CD4-positive, alpha-beta T cell (primary cell): Measurements from ENCODE around the gene STIM1. TPM values are rescaled to one million over a fixed set of nuclear protein-coding genes. Genes with fewer than 3 reads are reported as not detected.
"Not testable (repeated sequence)": the region's sequence is repeated elsewhere in the genome, so short reads cannot be mapped to it uniquely, and the experiment has no call there.

ENCODE experiments used
- ATAC-seq: fragments of 200-7000 bp; cut with Tn5 transposase; one replicate; pipeline ENCODE4 v1.10.0; 2022; ENCODE audit warnings: mild to moderate bottlenecking; ENCODE audit not compliant: poor library complexity
- CTCF ChIA-PET: fragments of 350-600 bp; sonication (Branson Sonifier 250); formaldehyde crosslinking; loops from one replicate; lab custom pipeline; 2021; ENCODE audit warnings: antibody characterized with exemption, inconsistent platforms; lab: Charles Lee
- POLR2A ChIA-PET: fragments of 350-600 bp; sonication (Branson Sonifier 250); formaldehyde crosslinking; loops from one replicate; lab custom pipeline; 2021; ENCODE audit warnings: antibody characterized with exemption, inconsistent platforms; lab: Charles Lee
- DNase-seq, 14 experiments: peaks; one replicate each; pipeline ENCODE4 v3.0.0-alpha.2; 2013 to 2020; ENCODE audit warnings: mixed read lengths in 2 of 14
- H3K27ac ChIP-seq, 2 donors: one replicate each; pipeline versions ENCODE4 v1.5.1 to v1.7.0; 2013; ENCODE audit warnings: low read length in 2 of 2, low read depth in 1 of 2, mild to moderate bottlenecking in 1 of 2
- H3K27me3 ChIP-seq, 2 experiments: 1 replicate in 1 of 2; 2 replicates in 1 of 2; pipeline versions ENCODE4 v1.6.1 to v1.7.0; 2013; ENCODE audit warnings: low read length in 2 of 2, control low read depth in 1 of 2, mild to moderate bottlenecking in 1 of 2, moderate library complexity in 1 of 2; ENCODE audit not compliant: insufficient read depth in 2 of 2, control insufficient read depth in 1 of 2
- H3K36me3 ChIP-seq: one replicate; pipeline ENCODE4 v1.6.1; 2013; ENCODE audit warnings: low read length, control low read depth; ENCODE audit not compliant: insufficient read depth
- H3K4me1 ChIP-seq: one replicate; pipeline ENCODE4 v1.6.1; 2013; ENCODE audit warnings: low read length, control low read depth; ENCODE audit not compliant: insufficient read depth
- H3K4me3 ChIP-seq: one replicate; pipeline ENCODE4 v1.5.1; 2013; ENCODE audit warnings: mild to moderate bottlenecking, low read length, moderate library complexity
- H3K9me3 ChIP-seq, 2 experiments: 1 replicate in 1 of 2; 2 replicates in 1 of 2; pipeline versions ENCODE4 v1.6.1 to v1.7.0; 2013; ENCODE audit warnings: low read length in 2 of 2, mild to moderate bottlenecking in 2 of 2, control low read depth in 1 of 2, moderate library complexity in 1 of 2; ENCODE audit not compliant: control insufficient read depth in 1 of 2, insufficient read depth in 1 of 2
- H3K27ac Mint-ChIP-seq: one replicate; pipeline ENCODE4 v1.8.0; 2020; ENCODE audit warnings: mixed read lengths
- H3K27me3 Mint-ChIP-seq: one replicate; pipeline ENCODE4 v1.8.0; 2021; ENCODE audit warnings: mixed read lengths
- H3K36me3 Mint-ChIP-seq: one replicate; pipeline ENCODE4 v1.8.0; 2021; ENCODE audit warnings: low read depth, mixed read lengths
- H3K4me1 Mint-ChIP-seq: one replicate; pipeline ENCODE4 v1.8.0; 2021; ENCODE audit warnings: low read depth, mixed read lengths
- H3K4me3 Mint-ChIP-seq: one replicate; pipeline ENCODE4 v1.8.0; 2020; ENCODE audit warnings: mild to moderate bottlenecking, mixed read lengths
- H3K9me3 Mint-ChIP-seq: one replicate; pipeline ENCODE4 v1.8.0; 2020; ENCODE audit warnings: mixed read lengths
- intact Hi-C, 2 experiments: fragments of 100-400 bp; cut with DNase I in 1 of 2; cut with micrococcal nuclease in 1 of 2; formaldehyde crosslinking; loops; one replicate each; pipeline versions ENCODE4 v1.15.1 to v1.9.0; 2023 to 2025; cut with DNase I, micrococcal nuclease
- total RNA-seq, 174 experiments: library from RNA in 2 of 174; stranded (reverse) in 2 of 174; gene quantifications; one replicate each; pipeline ENCODE4 v1.2.3 and lab custom pipeline; 2021 to 2026
- TF ChIP-seq, protein P1 (sequence below): fragments of 200-600 bp; IDR thresholded peaks from one replicate; pipeline ENCODE4 v1.8.0; 2022; ENCODE audit warnings: antibody characterized with exemption, mild to moderate bottlenecking

STIM1 gene
- total RNA-seq, 2 experiments from 2014 or later, result 89.0 to 94.9 TPM

DNA sequence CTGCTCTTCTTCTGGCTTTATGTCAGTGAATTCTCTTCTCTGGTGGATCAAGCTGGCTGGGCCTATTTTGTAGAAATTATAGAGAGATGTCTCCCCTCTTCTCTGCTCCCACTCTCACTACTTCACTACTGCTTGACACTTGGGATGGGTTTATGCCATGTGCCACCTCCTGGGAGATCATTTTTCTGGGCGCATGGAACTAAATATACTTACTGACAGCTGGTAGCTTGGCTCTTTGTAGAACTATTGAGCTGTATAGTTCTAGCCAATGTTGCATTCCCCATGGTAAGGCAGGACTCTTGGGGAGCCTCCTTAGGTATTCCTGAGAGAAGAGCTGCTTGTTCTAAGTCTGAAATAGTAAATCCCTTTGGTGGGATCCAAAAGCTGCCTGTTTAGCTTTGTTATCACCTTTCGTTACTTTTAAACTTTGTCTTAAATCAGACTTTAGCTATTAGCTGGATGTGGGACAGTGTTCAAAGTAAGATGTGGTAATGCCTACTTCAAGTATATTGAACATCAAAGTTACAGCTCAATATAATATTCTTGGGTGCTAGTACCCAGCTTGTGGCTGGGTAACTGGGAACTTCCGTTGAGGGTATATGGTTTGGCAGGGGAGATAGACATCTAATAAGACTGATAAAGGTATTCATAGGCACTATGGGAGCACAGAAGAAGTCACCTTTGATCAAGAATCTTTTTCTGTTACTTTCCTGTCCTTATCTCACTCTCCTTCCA is 151.6 kb downstream of the STIM1 start:
- ChIA-PET CTCF (no interaction called here), POLR2A (interaction anchor here (0.7 to 3.0 kb wide), 7 partner anchors 10 to 166 kb away, joined by 3 to 9 read pairs (median 4); no protein-coding TSS in a partner anchor)
- Mint-ChIP-seq H3K4me1 (peaks cover 38% of the 10 kb centered on the region), H3K27ac (peak overlapping the region; percentile 42), H3K36me3 (peaks cover 14% of the 10 kb centered on the region), H3K4me3 (no peak overlapping the region), H3K9me3 (no peaks in the 10 kb centered on the region), H3K27me3 (no peaks in the 10 kb centered on the region)
- TF ChIP-seq, protein P1, sequence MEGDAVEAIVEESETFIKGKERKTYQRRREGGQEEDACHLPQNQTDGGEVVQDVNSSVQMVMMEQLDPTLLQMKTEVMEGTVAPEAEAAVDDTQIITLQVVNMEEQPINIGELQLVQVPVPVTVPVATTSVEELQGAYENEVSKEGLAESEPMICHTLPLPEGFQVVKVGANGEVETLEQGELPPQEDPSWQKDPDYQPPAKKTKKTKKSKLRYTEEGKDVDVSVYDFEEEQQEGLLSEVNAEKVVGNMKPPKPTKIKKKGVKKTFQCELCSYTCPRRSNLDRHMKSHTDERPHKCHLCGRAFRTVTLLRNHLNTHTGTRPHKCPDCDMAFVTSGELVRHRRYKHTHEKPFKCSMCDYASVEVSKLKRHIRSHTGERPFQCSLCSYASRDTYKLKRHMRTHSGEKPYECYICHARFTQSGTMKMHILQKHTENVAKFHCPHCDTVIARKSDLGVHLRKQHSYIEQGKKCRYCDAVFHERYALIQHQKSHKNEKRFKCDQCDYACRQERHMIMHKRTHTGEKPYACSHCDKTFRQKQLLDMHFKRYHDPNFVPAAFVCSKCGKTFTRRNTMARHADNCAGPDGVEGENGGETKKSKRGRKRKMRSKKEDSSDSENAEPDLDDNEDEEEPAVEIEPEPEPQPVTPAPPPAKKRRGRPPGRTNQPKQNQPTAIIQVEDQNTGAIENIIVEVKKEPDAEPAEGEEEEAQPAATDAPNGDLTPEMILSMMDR, result no peak
- Histone ChIP-seq H3K27ac (no peak overlapping the region), H3K27me3 (no peaks in the 10 kb centered on the region), H3K4me3 (no peak overlapping the region), H3K4me1 (peaks cover 16% of the 10 kb centered on the region), H3K9me3 (no peaks in the 10 kb centered on the region), H3K36me3 (no peaks in the 10 kb centered on the region)
- intact Hi-C loops, result no loop called here
- ATAC-seq, result peak; percentile 60
- peak in 3 of 14 experiments; percentile 18 to 51 (median 35) for DNase-seq

DNA sequence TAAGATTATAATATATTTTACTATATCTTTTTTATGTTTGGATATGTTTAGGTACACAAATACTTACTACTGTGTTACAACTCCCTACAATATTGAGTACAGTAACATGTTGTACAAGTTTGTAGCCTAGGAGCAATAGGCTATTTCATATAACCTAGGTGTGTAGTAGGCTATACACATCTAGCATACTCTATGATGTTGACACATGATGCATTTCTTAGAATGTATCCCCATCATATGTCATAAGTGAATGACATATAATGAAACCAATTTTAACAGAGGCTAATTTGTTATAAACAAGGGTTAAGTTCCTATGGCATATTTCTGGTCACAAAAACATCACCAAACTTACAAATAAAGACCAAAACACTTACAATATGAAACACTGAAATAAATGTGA is 152.7 kb downstream of the STIM1 start:
- H3K27me3 ChIP-seq, result no peaks in the 10 kb centered on the region
- no peak overlapping the region for H3K4me3 ChIP-seq
- H3K27ac ChIP-seq, result no peak overlapping the region
- Mint-ChIP-seq H3K4me1 (peaks cover 48% of the 10 kb centered on the region), H3K27ac (no peak overlapping the region), H3K36me3 (peaks cover 18% of the 10 kb centered on the region), H3K27me3 (no peaks in the 10 kb centered on the region), H3K9me3 (no peaks in the 10 kb centered on the region), H3K4me3 (no peak overlapping the region)
- no peak for ATAC-seq
- POLR2A ChIA-PET, result interaction anchor here (1.4 to 3.0 kb wide), 2 partner anchors 11 to 60 kb away, joined by 3 to 9 read pairs; no protein-coding TSS in a partner anchor
- no peaks in the 10 kb centered on the region for H3K36me3 ChIP-seq
- intact Hi-C loops, result no loop called here
- peaks cover 16% of the 10 kb centered on the region for H3K4me1 ChIP-seq
- no peaks in the 10 kb centered on the region for H3K9me3 ChIP-seq
- no peak for DNase-seq
- TF ChIP-seq, protein P1, result no peak
- CTCF ChIA-PET, result no interaction called here

DNA sequence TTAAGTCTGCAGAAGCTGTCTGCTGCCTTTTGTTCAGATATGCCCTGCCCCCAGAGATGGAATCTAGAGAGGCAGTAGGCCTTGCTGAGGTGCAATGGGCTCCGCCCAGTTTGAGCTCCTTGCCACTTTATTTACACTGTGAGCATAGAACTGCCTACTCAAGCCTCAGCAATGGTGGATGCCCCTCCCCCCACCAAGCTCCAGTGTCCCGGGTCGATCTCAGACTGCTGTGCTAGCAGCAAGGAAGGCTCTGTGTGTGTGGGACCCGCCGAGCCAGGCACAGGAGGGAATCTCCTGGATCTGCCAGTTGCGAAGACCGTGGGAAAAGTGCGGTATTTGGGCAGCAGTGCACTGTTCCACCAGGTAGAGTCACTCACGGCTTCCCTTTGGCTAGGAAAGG is 161.1 kb downstream of the STIM1 start:
- H3K9me3 ChIP-seq, DNase-seq, ATAC-seq, H3K27ac Mint-ChIP-seq, H3K27me3 ChIP-seq, H3K9me3 Mint-ChIP-seq, H3K27me3 Mint-ChIP-seq, H3K27ac ChIP-seq, CTCF ChIA-PET, H3K4me3 Mint-ChIP-seq, POLR2A ChIA-PET, intact Hi-C loops, H3K4me3 ChIP-seq, H3K36me3 ChIP-seq: not testable (repeated sequence)
- peaks cover 78% of the 10 kb centered on the region for H3K4me1 Mint-ChIP-seq
- peaks cover 33% of the 10 kb centered on the region for H3K36me3 Mint-ChIP-seq
- H3K4me1 ChIP-seq, result peaks cover 10% of the 10 kb centered on the region
